GM19035 (cell line): ENCODE data around the gene PDLIM5.

Source experiments
- ATAC-seq: cut with Tn5 transposase; IDR thresholded peaks from one replicate; pipeline ENCODE4 v1.9.1; 2021; ENCODE audit not compliant: unreplicated experiment

Gene PDLIM5

GRCh38 chr4:94420356-94420755 is 31.4 kb upstream of the PDLIM5 start:
- no peak for ATAC-seq

- ATAC-seq: no peak
Observed at GRCh38 chr4:94426783-94427182, 25.0 kb upstream of the PDLIM5 start.

DNA sequence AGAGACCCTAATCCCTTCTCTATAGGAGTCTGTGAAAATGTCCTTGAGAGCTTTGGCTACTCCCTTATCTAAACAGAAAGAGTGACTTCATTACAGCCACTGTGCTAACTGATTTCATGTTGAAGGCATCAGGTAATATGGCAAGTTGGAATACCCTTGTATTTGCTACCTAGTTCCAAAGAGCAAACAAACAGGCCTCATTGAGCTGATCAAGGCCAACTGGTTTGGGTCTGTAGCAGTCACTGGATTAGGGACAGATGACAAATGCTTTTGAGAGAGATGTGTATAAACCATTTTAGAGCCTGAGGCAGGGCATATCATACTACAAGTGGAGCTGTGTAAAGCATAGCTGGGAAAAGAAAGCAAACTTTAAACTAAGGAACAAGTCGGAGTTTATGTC is 22.9 kb upstream of the PDLIM5 start:
- ATAC-seq: no peak

DNA sequence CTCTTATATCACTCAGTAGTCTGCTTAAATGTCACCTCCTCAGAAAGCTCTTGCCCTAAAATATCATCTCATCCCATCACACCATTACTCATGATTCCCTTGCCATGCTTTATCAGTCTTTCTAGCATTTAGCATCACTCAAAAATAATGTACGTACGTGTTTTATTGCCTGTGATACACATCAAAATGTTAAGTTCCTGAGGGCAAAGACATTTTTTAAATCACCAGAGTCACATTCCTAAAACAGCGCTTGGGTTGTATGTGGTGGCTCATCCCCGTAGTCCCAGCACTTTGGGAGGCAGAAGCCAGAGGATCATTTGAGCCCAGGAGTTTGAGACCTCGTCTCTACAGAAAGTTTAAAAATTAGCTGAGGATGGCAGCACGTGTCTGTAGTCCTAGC is 21.3 kb upstream of the PDLIM5 start:
- no peak for ATAC-seq

- ATAC-seq: no peak
Observed at GRCh38 chr4:94431388-94431787, 20.4 kb upstream of the PDLIM5 start.

GRCh38 chr4:94434505-94434904 is 17.2 kb upstream of the PDLIM5 start:
- ATAC-seq: no peak

GRCh38 chr4:94435874-94436273 is 15.9 kb upstream of the PDLIM5 start:
- no peak for ATAC-seq

GRCh38 chr4:94436512-94436911 is 15.2 kb upstream of the PDLIM5 start:
- no peak for ATAC-seq

GRCh38 chr4:94439606-94440005 is 12.1 kb upstream of the PDLIM5 start:
- no peak for ATAC-seq

GRCh38 chr4:94441838-94442237 is 9.9 kb upstream of the PDLIM5 start:
- ATAC-seq: no peak

- no peak for ATAC-seq
Observed at GRCh38 chr4:94442251-94442650, 9.5 kb upstream of the PDLIM5 start.

DNA sequence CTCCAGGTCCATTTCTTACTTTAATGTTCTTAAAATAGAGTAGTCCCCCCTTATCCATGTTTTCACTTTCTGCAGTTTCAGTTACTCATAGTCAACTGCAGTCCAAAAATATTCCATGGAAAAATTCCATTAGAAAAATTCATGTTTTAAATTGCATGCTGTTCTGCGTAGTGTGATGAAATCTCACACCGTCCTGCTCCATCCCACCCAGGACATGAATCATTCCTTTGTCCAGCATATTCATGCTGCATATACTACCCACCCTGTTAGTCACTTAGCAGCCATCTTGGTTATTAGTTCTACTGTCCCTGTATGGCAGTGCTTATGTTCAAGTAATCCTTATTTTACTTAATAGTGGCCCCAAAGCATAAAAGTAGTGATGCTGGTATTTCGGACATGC is 5.4 kb upstream of the PDLIM5 start:
- no peak for ATAC-seq

GRCh38 chr4:94447754-94448411 is 3.9 kb upstream of the PDLIM5 start:
- no peak for ATAC-seq

DNA sequence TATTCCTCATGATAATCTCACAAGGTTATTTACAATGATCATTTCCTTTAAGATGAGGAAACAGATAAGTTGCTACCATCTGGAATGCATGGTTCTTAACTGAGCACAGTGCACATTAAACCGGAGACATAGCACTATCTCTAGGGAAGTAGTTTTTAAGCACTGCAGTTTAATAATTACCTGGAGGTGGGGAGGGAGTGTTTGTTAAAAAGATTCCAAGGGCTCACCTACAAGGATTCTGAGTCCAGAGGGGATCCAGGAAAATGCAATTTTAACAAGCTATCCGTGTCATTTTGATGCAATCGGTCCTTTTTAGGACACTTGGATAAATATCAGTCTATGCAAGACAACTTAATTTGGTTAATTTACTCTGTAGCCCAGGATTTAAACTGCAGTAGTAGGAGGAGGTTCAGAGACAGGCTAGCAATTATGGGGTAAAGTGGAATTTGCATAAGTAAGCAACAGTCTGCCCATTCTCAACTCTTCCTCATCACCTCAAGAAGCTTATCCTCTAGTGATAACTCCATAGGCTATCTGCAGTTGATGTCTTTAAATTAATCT is 2.8 kb upstream of the PDLIM5 start:
- ATAC-seq: no peak

DNA sequence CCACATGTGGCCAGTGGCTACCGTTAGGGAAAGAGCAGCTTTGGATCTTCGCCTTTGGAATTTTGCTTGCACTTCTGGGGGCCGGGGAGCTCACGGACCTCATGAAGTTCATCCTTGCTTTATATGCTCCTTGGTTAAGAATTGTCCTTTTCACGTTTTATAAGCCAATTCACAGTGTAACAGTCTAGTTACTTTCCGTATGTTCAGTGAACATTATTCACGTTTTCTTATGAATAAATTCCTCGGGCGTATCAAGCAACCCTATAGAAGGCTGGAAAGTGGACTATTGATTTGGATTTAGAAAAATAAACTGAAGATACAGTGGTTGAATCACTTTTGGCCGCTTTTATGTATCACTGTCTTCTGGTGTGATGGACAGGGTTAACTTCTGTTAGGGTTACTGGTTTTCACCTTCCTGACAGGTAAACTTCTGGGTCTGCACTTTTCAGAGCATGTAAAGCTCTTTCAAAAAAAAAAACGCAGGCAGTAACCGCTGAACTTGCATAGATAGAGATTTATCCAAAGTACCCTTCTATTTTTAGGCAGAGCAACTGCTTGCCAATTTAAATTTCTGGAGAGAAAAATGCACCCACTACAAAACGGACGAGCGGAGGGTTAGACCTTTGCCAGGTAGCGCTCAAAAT is 569 bp upstream of the PDLIM5 start:
- no peak for ATAC-seq

GRCh38 chr4:94452476-94453371 is 982 bp downstream of the PDLIM5 start:
- ATAC-seq: peak; percentile 2

DNA sequence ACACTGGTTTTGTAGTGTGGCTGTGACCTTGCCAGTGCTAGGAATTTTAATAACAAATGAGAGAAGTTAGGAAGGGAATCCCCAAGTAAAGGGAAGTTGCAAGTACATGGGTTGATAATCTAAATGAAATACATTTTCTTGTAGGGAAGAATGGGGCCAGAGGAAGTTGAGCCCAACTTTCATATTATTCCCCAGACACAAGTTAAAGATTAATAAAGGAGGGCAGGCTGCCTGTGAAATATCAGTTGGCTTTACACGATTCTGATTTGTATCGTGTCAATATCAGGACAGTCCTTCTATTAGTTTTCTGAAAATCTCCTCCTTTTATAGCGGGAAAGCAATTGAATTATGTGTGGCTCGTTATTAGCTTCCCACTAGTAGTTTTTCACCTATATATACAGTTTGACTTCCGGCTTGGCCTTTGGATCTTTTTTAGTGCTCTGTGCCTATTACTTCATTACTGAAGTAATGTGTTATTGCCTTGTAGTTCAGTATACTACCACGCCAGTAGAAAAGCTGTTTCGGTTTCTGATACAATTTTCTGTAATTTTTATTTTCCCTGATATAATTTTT is 1.7 kb downstream of the PDLIM5 start:
- no peak for ATAC-seq

GRCh38 chr4:94454405-94454804 is 2.7 kb downstream of the PDLIM5 start:
- no peak for ATAC-seq

- no peak for ATAC-seq
Observed at GRCh38 chr4:94455081-94455480, 3.3 kb downstream of the PDLIM5 start.

- no peak for ATAC-seq
Observed at GRCh38 chr4:94457692-94458106, 6.0 kb downstream of the PDLIM5 start.

- ATAC-seq: no peak
Observed at GRCh38 chr4:94458682-94459081, 6.9 kb downstream of the PDLIM5 start.
